CD4-positive, alpha-beta T cell (primary cell): ENCODE measurements around the gene SPDEF. TPM values are rescaled to one million over a fixed set of nuclear protein-coding genes. Genes with fewer than 3 reads are reported as not detected.

Source experiments
- ATAC-seq: fragments of 200-7000 bp; cut with Tn5 transposase; one replicate; pipeline ENCODE4 v1.10.0; 2022; ENCODE audit warnings: mild to moderate bottlenecking; ENCODE audit not compliant: poor library complexity
- CTCF ChIA-PET: fragments of 350-600 bp; sonication (Branson Sonifier 250); formaldehyde crosslinking; loops from one replicate; lab custom pipeline; 2021; ENCODE audit warnings: antibody characterized with exemption, inconsistent platforms; lab: Charles Lee
- POLR2A ChIA-PET: fragments of 350-600 bp; sonication (Branson Sonifier 250); formaldehyde crosslinking; loops from one replicate; lab custom pipeline; 2021; ENCODE audit warnings: antibody characterized with exemption, inconsistent platforms; lab: Charles Lee
- DNase-seq, 14 experiments: peaks; one replicate each; pipeline ENCODE4 v3.0.0-alpha.2; 2013 to 2020; ENCODE audit warnings: mixed read lengths in 2 of 14
- H3K27ac ChIP-seq, 2 donors: one replicate each; pipeline versions ENCODE4 v1.5.1 to v1.7.0; 2013; ENCODE audit warnings: low read length in 2 of 2, low read depth in 1 of 2, mild to moderate bottlenecking in 1 of 2
- H3K27me3 ChIP-seq, 2 experiments: 1 replicate in 1 of 2; 2 replicates in 1 of 2; pipeline versions ENCODE4 v1.6.1 to v1.7.0; 2013; ENCODE audit warnings: low read length in 2 of 2, control low read depth in 1 of 2, mild to moderate bottlenecking in 1 of 2, moderate library complexity in 1 of 2; ENCODE audit not compliant: insufficient read depth in 2 of 2, control insufficient read depth in 1 of 2
- H3K36me3 ChIP-seq: one replicate; pipeline ENCODE4 v1.6.1; 2013; ENCODE audit warnings: low read length, control low read depth; ENCODE audit not compliant: insufficient read depth
- H3K4me1 ChIP-seq: one replicate; pipeline ENCODE4 v1.6.1; 2013; ENCODE audit warnings: low read length, control low read depth; ENCODE audit not compliant: insufficient read depth
- H3K4me3 ChIP-seq: one replicate; pipeline ENCODE4 v1.5.1; 2013; ENCODE audit warnings: mild to moderate bottlenecking, low read length, moderate library complexity
- H3K9me3 ChIP-seq, 2 experiments: 1 replicate in 1 of 2; 2 replicates in 1 of 2; pipeline versions ENCODE4 v1.6.1 to v1.7.0; 2013; ENCODE audit warnings: low read length in 2 of 2, mild to moderate bottlenecking in 2 of 2, control low read depth in 1 of 2, moderate library complexity in 1 of 2; ENCODE audit not compliant: control insufficient read depth in 1 of 2, insufficient read depth in 1 of 2
- H3K27ac Mint-ChIP-seq: one replicate; pipeline ENCODE4 v1.8.0; 2020; ENCODE audit warnings: mixed read lengths
- H3K27me3 Mint-ChIP-seq: one replicate; pipeline ENCODE4 v1.8.0; 2021; ENCODE audit warnings: mixed read lengths
- H3K36me3 Mint-ChIP-seq: one replicate; pipeline ENCODE4 v1.8.0; 2021; ENCODE audit warnings: low read depth, mixed read lengths
- H3K4me1 Mint-ChIP-seq: one replicate; pipeline ENCODE4 v1.8.0; 2021; ENCODE audit warnings: low read depth, mixed read lengths
- H3K4me3 Mint-ChIP-seq: one replicate; pipeline ENCODE4 v1.8.0; 2020; ENCODE audit warnings: mild to moderate bottlenecking, mixed read lengths
- H3K9me3 Mint-ChIP-seq: one replicate; pipeline ENCODE4 v1.8.0; 2020; ENCODE audit warnings: mixed read lengths
- CTCF ChIP-seq: fragments of 200-600 bp; IDR thresholded peaks from one replicate; pipeline ENCODE4 v1.8.0; 2022; ENCODE audit warnings: antibody characterized with exemption, mild to moderate bottlenecking
- intact Hi-C, 2 experiments: fragments of 100-400 bp; cut with DNase I in 1 of 2; cut with micrococcal nuclease in 1 of 2; formaldehyde crosslinking; loops; one replicate each; pipeline versions ENCODE4 v1.15.1 to v1.9.0; 2023 to 2025; cut with DNase I, micrococcal nuclease
- total RNA-seq, 174 experiments: library from RNA in 2 of 174; stranded (reverse) in 2 of 174; gene quantifications; one replicate each; pipeline ENCODE4 v1.2.3 and lab custom pipeline; 2021 to 2026

The SPDEF gene
- total RNA-seq, 2 experiments from 2014 or later: 0.17 to 0.36 TPM

- no peaks in the 10 kb centered on the region for H3K36me3 ChIP-seq
- Mint-ChIP-seq H3K9me3 (peaks cover 5% of the 10 kb centered on the region), H3K27ac (no peak overlapping the region), H3K27me3 (peaks cover 6% of the 10 kb centered on the region), H3K4me3 (no peak overlapping the region), H3K4me1 (no peaks in the 10 kb centered on the region), H3K36me3 (no peaks in the 10 kb centered on the region)
- ATAC-seq (no peak), DNase-seq (no peak)
- TF ChIP-seq CTCF: no peak
- POLR2A ChIA-PET: no interaction called here
- H3K4me3 ChIP-seq: no peak overlapping the region
- H3K4me1 ChIP-seq: no peaks in the 10 kb centered on the region
- intact Hi-C loops: no loop called here
- peaks cover 0 to 2% of the 10 kb centered on the region in 2 experiments for H3K27me3 ChIP-seq
- no peaks in the 10 kb centered on the region for H3K9me3 ChIP-seq
- CTCF ChIA-PET: no interaction called here
- no peak overlapping the region for H3K27ac ChIP-seq
Measured at GRCh38 chr6:34512738-34513115, 43.4 kb downstream of the SPDEF start.

- no peak for TF ChIP-seq CTCF
- Histone ChIP-seq H3K4me1 (no peaks in the 10 kb centered on the region), H3K27ac (no peak overlapping the region), H3K36me3 (no peaks in the 10 kb centered on the region), H3K4me3 (no peak overlapping the region), H3K9me3 (no peaks in the 10 kb centered on the region), H3K27me3 (peaks cover 0 to 2% of the 10 kb centered on the region in 2 experiments)
- Mint-ChIP-seq H3K27me3 (peaks cover 6% of the 10 kb centered on the region), H3K36me3 (no peaks in the 10 kb centered on the region), H3K9me3 (peaks cover 5% of the 10 kb centered on the region), H3K4me3 (no peak overlapping the region), H3K27ac (no peak overlapping the region), H3K4me1 (no peaks in the 10 kb centered on the region)
- POLR2A ChIA-PET: no interaction called here
- intact Hi-C loops: no loop called here
- CTCF ChIA-PET: no interaction called here
- no peak for ATAC-seq
- DNase-seq: no peak
Measured at GRCh38 chr6:34511915-34512737, 44.0 kb downstream of the SPDEF start.

- intact Hi-C loops: no loop called here
- CTCF ChIA-PET: no interaction called here
- peaks cover 5% of the 10 kb centered on the region for H3K9me3 Mint-ChIP-seq
Measured at GRCh38 chr6:34511214-34511914, 44.8 kb downstream of the SPDEF start.

More at GRCh38 chr6:34511214-34511914, 44.8 kb downstream of the SPDEF start:
- no peak for ATAC-seq
- Mint-ChIP-seq H3K4me3 (no peak overlapping the region), H3K27me3 (peaks cover 6% of the 10 kb centered on the region), H3K4me1 (no peaks in the 10 kb centered on the region), H3K27ac (no peak overlapping the region), H3K36me3 (no peaks in the 10 kb centered on the region)
- H3K27me3 ChIP-seq: peaks cover 0 to 2% of the 10 kb centered on the region in 2 experiments
- no peaks in the 10 kb centered on the region for H3K36me3 ChIP-seq
- no peak overlapping the region for H3K27ac ChIP-seq
- no peak for TF ChIP-seq CTCF
- H3K4me3 ChIP-seq: no peak overlapping the region
- H3K4me1 ChIP-seq: no peaks in the 10 kb centered on the region
- DNase-seq: no peak
- POLR2A ChIA-PET: no interaction called here
- no peaks in the 10 kb centered on the region for H3K9me3 ChIP-seq
